Fibroblast of lung (primary cell): ENCODE measurements around the gene CD46. TPM values are rescaled to one million over a fixed set of nuclear protein-coding genes. Genes with fewer than 3 reads are reported as not detected.

Source experiments
- DNase-seq, 2 donors: peaks; one replicate each; pipeline versions ENCODE4 v3.0.0 to v3.0.0-alpha.2; 2010; ENCODE audit warnings: low read depth in 2 of 2
- H2AFZ ChIP-seq: 2 replicates; pipeline ENCODE4 v1.5.1; 2012; ENCODE audit warnings: low read length, control low read depth, inconsistent platforms
- H3K27ac ChIP-seq: 2 replicates; pipeline ENCODE4 v1.5.1; 2011; ENCODE audit warnings: low read length, control low read depth; ENCODE audit not compliant: insufficient read depth
- H3K27me3 ChIP-seq: 2 replicates; pipeline ENCODE4 v1.5.1; 2011; ENCODE audit warnings: mild to moderate bottlenecking, low read length; ENCODE audit not compliant: control insufficient read depth, insufficient read depth
- H3K36me3 ChIP-seq: 2 replicates; pipeline ENCODE4 v1.5.1; 2011; ENCODE audit warnings: low read length; ENCODE audit not compliant: control insufficient read depth, insufficient read depth
- H3K4me1 ChIP-seq: 2 replicates; pipeline ENCODE4 v1.5.1; 2011; ENCODE audit warnings: low read length; ENCODE audit not compliant: control insufficient read depth, insufficient read depth; ENCODE audit errors: extremely low read depth
- H3K4me2 ChIP-seq: 2 replicates; pipeline ENCODE4 v1.5.1; 2011; ENCODE audit warnings: low read length, control low read depth; ENCODE audit not compliant: insufficient read depth; ENCODE audit errors: extremely low read depth
- H3K4me3 ChIP-seq, 4 experiments: fragments of 200-600 bp in 1 of 4; sonication (generic) in 1 of 4; replicated peaks in 1 of 4; 2 replicates each; pipeline ENCODE4 v1.5.1; 2011 to 2016; ENCODE audit warnings: low read length in 4 of 4, low read depth in 3 of 4, mild to moderate bottlenecking in 3 of 4, control low read depth in 2 of 4, inconsistent platforms in 1 of 4, mixed read lengths in 1 of 4; ENCODE audit not compliant: insufficient read depth in 1 of 4; ENCODE audit errors: control extremely low read depth in 1 of 4
- H3K79me2 ChIP-seq: 2 replicates; pipeline ENCODE4 v1.5.1; 2012; ENCODE audit warnings: mild to moderate bottlenecking, low read length, inconsistent platforms; ENCODE audit not compliant: control insufficient read depth, insufficient read depth
- H3K9ac ChIP-seq: 2 replicates; pipeline ENCODE4 v1.5.1; 2011; ENCODE audit warnings: mild to moderate bottlenecking, low read length, control low read depth; ENCODE audit not compliant: insufficient read depth
- H3K9me3 ChIP-seq: 2 replicates; pipeline ENCODE4 v1.5.1; 2012; ENCODE audit warnings: low read depth, low read length; ENCODE audit not compliant: control insufficient read depth, insufficient read depth
- H4K20me1 ChIP-seq: 2 replicates; pipeline ENCODE4 v1.5.1; 2011; ENCODE audit warnings: low read length; ENCODE audit not compliant: control insufficient read depth, insufficient read depth; ENCODE audit errors: extremely low read depth
- EZH2 ChIP-seq: IDR thresholded peaks from 2 replicates; pipeline ENCODE4 v1.5.1; 2012; ENCODE audit warnings: low read length, control low read depth, mild to moderate bottlenecking; ENCODE audit errors: missing control alignments
- polyA plus RNA-seq, 2 donors: library from polyadenylated mRNA; depleted of rRNA in 1 of 2; stranded (reverse) in 1 of 2; unstranded in 1 of 2; fragments of >200 nt; gene quantifications; 2 replicates each; pipeline ENCODE4 v1.2.1, GENCODE V29; 2011 to 2012; ENCODE audit warnings: missing spikeins in 1 of 2
- total RNA-seq: library from RNA; depleted of rRNA; stranded (reverse); fragments of >200 nt; gene quantifications from 2 replicates; pipeline ENCODE4 v1.2.1, GENCODE V29; 2014
- TF ChIP-seq, protein P1 (sequence below), 2 donors: IDR thresholded peaks in 1 of 2; conservative IDR thresholded peaks in 1 of 2; 1 replicate in 1 of 2; 2 replicates in 1 of 2; pipeline ENCODE4 v1.5.1; 2011 to 2012; ENCODE audit warnings: low read length in 2 of 2, control low read depth in 1 of 2, inconsistent platforms in 1 of 2, low read depth in 1 of 2, mild to moderate bottlenecking in 1 of 2

Gene CD46
- total and polyA plus RNA-seq, 2 donors (not counting 1 experiment from before 2014, with no cell fraction given) = 198 to 294 TPM

DNA sequence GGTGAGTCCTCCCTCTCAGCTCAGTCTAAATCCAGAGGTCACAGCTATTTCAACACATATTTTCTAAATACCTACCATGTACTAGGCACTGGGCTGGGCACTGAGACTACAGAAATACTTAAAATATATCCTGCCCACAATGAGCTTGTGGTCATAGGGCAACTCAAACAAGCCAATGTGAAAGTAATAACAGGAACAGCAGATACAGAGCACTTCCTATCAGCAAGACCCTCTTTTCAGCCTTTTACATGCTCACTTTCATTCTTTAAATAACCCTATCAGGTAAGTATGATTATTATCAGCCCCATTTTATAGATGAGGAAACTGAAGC is 87.2 kb downstream of the CD46 start:
- DNase-seq = no peak
- no peak overlapping the region for H3K4me2 ChIP-seq
- no peaks in the 10 kb centered on the region for H3K27me3 ChIP-seq
- H3K79me2 ChIP-seq = peaks cover 3% of the 10 kb centered on the region
- H2AFZ ChIP-seq = no peak overlapping the region
- no peaks in the 10 kb centered on the region for H3K36me3 ChIP-seq
- H3K27ac ChIP-seq = no peak overlapping the region
- H3K9ac ChIP-seq = no peak overlapping the region
- H4K20me1 ChIP-seq = no peaks in the 10 kb centered on the region
- H3K9me3 ChIP-seq = no peaks in the 10 kb centered on the region
- no peak overlapping the region for H3K4me3 ChIP-seq
- TF ChIP-seq EZH2 = no peak
- TF ChIP-seq, protein P1, sequence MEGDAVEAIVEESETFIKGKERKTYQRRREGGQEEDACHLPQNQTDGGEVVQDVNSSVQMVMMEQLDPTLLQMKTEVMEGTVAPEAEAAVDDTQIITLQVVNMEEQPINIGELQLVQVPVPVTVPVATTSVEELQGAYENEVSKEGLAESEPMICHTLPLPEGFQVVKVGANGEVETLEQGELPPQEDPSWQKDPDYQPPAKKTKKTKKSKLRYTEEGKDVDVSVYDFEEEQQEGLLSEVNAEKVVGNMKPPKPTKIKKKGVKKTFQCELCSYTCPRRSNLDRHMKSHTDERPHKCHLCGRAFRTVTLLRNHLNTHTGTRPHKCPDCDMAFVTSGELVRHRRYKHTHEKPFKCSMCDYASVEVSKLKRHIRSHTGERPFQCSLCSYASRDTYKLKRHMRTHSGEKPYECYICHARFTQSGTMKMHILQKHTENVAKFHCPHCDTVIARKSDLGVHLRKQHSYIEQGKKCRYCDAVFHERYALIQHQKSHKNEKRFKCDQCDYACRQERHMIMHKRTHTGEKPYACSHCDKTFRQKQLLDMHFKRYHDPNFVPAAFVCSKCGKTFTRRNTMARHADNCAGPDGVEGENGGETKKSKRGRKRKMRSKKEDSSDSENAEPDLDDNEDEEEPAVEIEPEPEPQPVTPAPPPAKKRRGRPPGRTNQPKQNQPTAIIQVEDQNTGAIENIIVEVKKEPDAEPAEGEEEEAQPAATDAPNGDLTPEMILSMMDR (conservative IDR thresholded peaks at IDR 0.05 in 1 of 2, IDR thresholded peaks at IDR 0.05 in 1 of 2; ENCODE audit: low read depth in 1 of 2, low read length in 2 of 2) = no peak
- H3K4me1 ChIP-seq = no peaks in the 10 kb centered on the region

DNA sequence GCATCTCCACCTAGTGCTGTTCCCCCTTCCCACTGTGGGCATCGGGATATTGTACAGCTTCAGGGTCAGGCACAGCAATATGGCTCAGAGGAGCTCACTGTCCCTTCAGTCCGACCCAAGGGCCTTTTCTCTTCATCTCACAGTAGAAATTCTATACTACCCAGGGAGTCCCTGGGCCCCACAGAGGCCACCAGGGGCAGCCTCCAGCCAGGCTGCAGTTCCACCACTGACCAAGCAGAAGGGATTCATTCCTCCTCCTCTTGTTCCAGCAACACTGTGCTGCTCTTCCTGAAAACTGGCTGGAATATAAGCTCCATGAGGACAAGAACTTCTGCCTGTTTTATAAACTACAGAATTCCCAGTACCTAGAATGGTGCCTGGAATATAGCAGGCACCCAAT is 88.5 kb downstream of the CD46 start:
- peaks cover 5% of the 10 kb centered on the region for H3K79me2 ChIP-seq

DNA sequence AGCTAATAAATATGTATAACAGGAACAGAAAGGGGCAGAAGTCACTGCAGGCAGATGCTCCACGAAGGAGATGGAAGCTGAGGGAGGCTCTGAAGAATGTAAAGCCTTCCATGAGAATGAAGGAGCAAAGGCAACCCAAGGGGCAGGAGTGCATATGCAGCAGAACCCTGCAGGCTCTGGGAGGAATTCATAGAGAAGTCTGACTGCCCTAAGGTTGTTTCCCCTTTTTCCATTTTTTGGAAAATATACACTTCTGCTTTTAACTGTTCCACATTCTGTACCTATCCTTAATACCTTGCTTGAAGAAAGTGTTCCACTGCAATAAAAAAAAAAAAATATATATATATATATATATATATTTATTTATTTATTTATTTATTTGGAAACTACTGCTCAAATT is 89.4 kb downstream of the CD46 start:
- no peaks in the 10 kb centered on the region for H3K36me3 ChIP-seq
- H3K9ac ChIP-seq = no peak overlapping the region
- no peaks in the 10 kb centered on the region for H4K20me1 ChIP-seq
- H3K4me3 ChIP-seq = no peak overlapping the region
- TF ChIP-seq, protein P1 (conservative IDR thresholded peaks at IDR 0.05 in 1 of 2, IDR thresholded peaks at IDR 0.05 in 1 of 2; ENCODE audit: low read depth in 1 of 2, low read length in 2 of 2) = no peak
- TF ChIP-seq EZH2 = no peak
- no peak overlapping the region for H3K4me2 ChIP-seq
- H2AFZ ChIP-seq = no peak overlapping the region
- peaks cover 7% of the 10 kb centered on the region for H3K79me2 ChIP-seq
- H3K27me3 ChIP-seq = no peaks in the 10 kb centered on the region
- H3K27ac ChIP-seq = no peak overlapping the region
- DNase-seq = no peak
- no peaks in the 10 kb centered on the region for H3K9me3 ChIP-seq
- no peaks in the 10 kb centered on the region for H3K4me1 ChIP-seq

More for the DNA sequence above, 88.5 kb downstream of the CD46 start:
- Histone ChIP-seq H4K20me1 (no peaks in the 10 kb centered on the region), H3K36me3 (no peaks in the 10 kb centered on the region), H3K4me2 (no peak overlapping the region), H3K9me3 (no peaks in the 10 kb centered on the region), H3K27me3 (no peaks in the 10 kb centered on the region), H3K27ac (no peak overlapping the region), H2AFZ (no peak overlapping the region), H3K9ac (no peak overlapping the region), H3K4me3 (no peak overlapping the region), H3K4me1 (no peaks in the 10 kb centered on the region)
- no peak for DNase-seq
- TF ChIP-seq, protein P1 (conservative IDR thresholded peaks at IDR 0.05 in 1 of 2, IDR thresholded peaks at IDR 0.05 in 1 of 2; ENCODE audit: low read depth in 1 of 2, low read length in 2 of 2) = no peak
- TF ChIP-seq EZH2 = no peak
